SK-N-SH (cell line): ENCODE measurements around the gene PALM3. TPM values are rescaled to one million over a fixed set of nuclear protein-coding genes. Genes with fewer than 3 reads are reported as not detected.
A peak's percentile ranks its signal among the peaks of the same experiment; 100 is the strongest.
"Not testable (repeated sequence)": the region's sequence is repeated elsewhere in the genome, so short reads cannot be mapped to it uniquely, and the experiment has no call there.

ENCODE experiments used
- CTCF ChIA-PET: fragments of 300-600, 350-600 bp; formaldehyde crosslinking; extraction: SDS; loops from one replicate; lab custom pipeline; 2021; lab: Yijun Ruan, JAX
- POLR2A ChIA-PET: fragments of 350-600 bp; sonication (Branson Sonifier 250); formaldehyde crosslinking; extraction: SDS; loops from one replicate; lab custom pipeline; 2020; ENCODE audit warnings: antibody characterized with exemption, inconsistent platforms; lab: Yijun Ruan, JAX
- DNase-seq: peaks from one replicate; pipeline ENCODE4 v3.0.0; 2012
- H2AFZ ChIP-seq: fragments of 200-600 bp; sonication (generic); 2 replicates; pipeline ENCODE4 v1.8.1; 2016; ENCODE audit warnings: antibody characterized with exemption, mild to moderate bottlenecking, low read depth
- H3F3A ChIP-seq: fragments of 200-600 bp; sonication (generic); replicated peaks from 2 replicates; pipeline ENCODE3; 2016; ENCODE audit warnings: antibody characterized with exemption, mild to moderate bottlenecking; ENCODE audit not compliant: insufficient read depth
- H3K27ac ChIP-seq, 2 experiments: fragments of 200-500 bp in 1 of 2; fragments of 200-600 bp in 1 of 2; sonication (Bioruptor generic) in 1 of 2; sonication (generic), shearing (Covaris generic) in 1 of 2; 2 replicates each; pipeline versions ENCODE4 v1.5.1 to v1.6.1; 2014 to 2016; ENCODE audit warnings: low read depth in 2 of 2, inconsistent platforms in 1 of 2, low read length in 1 of 2, mild to moderate bottlenecking in 1 of 2, mixed read lengths in 1 of 2
- H3K27me3 ChIP-seq: fragments of 200-600 bp; sonication (generic), shearing (Covaris generic); 2 replicates; pipeline ENCODE4 v1.6.1; 2016; ENCODE audit warnings: mixed run types; ENCODE audit not compliant: insufficient read depth
- H3K36me3 ChIP-seq, 2 experiments: fragments of 200-500 bp in 1 of 2; fragments of 200-600 bp in 1 of 2; sonication (Bioruptor generic) in 1 of 2; sonication (generic) in 1 of 2; replicated peaks in 1 of 2; 2 replicates each; pipeline versions ENCODE3 to v1.5.1; 2014 to 2016; ENCODE audit warnings: low read length in 1 of 2, mild to moderate bottlenecking in 1 of 2; ENCODE audit not compliant: insufficient read depth in 2 of 2, control insufficient read depth in 1 of 2
- H3K4me1 ChIP-seq, 2 experiments: fragments of 200-500 bp in 1 of 2; fragments of 200-600 bp in 1 of 2; sonication (Bioruptor generic) in 1 of 2; sonication (generic), shearing (Covaris generic) in 1 of 2; 2 replicates each; pipeline versions ENCODE4 v1.5.1 to v1.6.1; 2014 to 2016; ENCODE audit warnings: low read depth in 1 of 2, low read length in 1 of 2, mixed run types in 1 of 2; ENCODE audit not compliant: insufficient read depth in 2 of 2, control insufficient read depth in 1 of 2
- H3K4me2 ChIP-seq: fragments of 200-600 bp; sonication (generic), shearing (Covaris generic); 2 replicates; pipeline ENCODE4 v1.6.1; 2017; ENCODE audit warnings: mixed run types
- H3K4me3 ChIP-seq, 2 experiments: fragments of 200-500 bp in 1 of 2; fragments of 200-600 bp in 1 of 2; sonication (Bioruptor generic) in 1 of 2; sonication (generic), shearing (Covaris generic) in 1 of 2; 2 replicates each; pipeline versions ENCODE4 v1.5.1 to v1.8.1; 2014 to 2016; ENCODE audit warnings: low read depth in 2 of 2, inconsistent platforms in 1 of 2, low read length in 1 of 2, mild to moderate bottlenecking in 1 of 2, mixed read lengths in 1 of 2, moderate library complexity in 1 of 2
- H3K79me2 ChIP-seq: fragments of 200-600 bp; sonication (generic); 2 replicates; pipeline ENCODE4 v1.8.1; 2017; ENCODE audit warnings: mild to moderate bottlenecking; ENCODE audit not compliant: insufficient read depth
- H3K9ac ChIP-seq: fragments of 200-600 bp; sonication (generic); 2 replicates; pipeline ENCODE4 v1.6.1; 2017; ENCODE audit warnings: mixed run types
- H3K9me2 ChIP-seq: fragments of 200-600 bp; sonication (generic); 2 replicates; pipeline ENCODE4 v1.6.1; 2017; ENCODE audit warnings: mixed run types
- H3K9me3 ChIP-seq: fragments of 200-600 bp; sonication (generic); 2 replicates; pipeline ENCODE4 v1.6.1; 2017; ENCODE audit warnings: mixed run types, mild to moderate bottlenecking, moderate library complexity
- H4K20me1 ChIP-seq: fragments of 200-600 bp; sonication (generic); 2 replicates; pipeline ENCODE4 v1.6.1; 2017; ENCODE audit warnings: mild to moderate bottlenecking, mixed run types; ENCODE audit not compliant: insufficient read depth
- RAD21 ChIP-seq: IDR thresholded peaks from 2 replicates; pipeline ENCODE4 v1.6.1; 2012; ENCODE audit warnings: mild to moderate bottlenecking, low read length
- REST ChIP-seq: IDR thresholded peaks from 2 replicates; pipeline ENCODE4 v1.6.1; 2012; ENCODE audit warnings: mild to moderate bottlenecking, low read depth, low read length, moderate library complexity
- SMC3 ChIP-seq: IDR thresholded peaks from 2 replicates; pipeline ENCODE4 v1.6.1; 2012; ENCODE audit warnings: low read depth, low read length, improper control_type of control experiment
- TCF12 ChIP-seq: IDR thresholded peaks from 2 replicates; pipeline ENCODE4 v1.4.0; 2012
- WGBS: methylation state at CpG from one replicate; pipeline ENCODE4 v1.1.6; 2017; ENCODE audit warnings: low lambda C conversion rate; 5-methylcytosine and 5-hydroxymethylcytosine counted together
- polyA plus RNA-seq, 3 experiments: library from polyadenylated mRNA; depleted of rRNA; stranded (reverse); fragments of >200 nt; gene quantifications; 2 replicates each; pipeline ENCODE4 v1.2.3, GENCODE V29; 2012
- TF ChIP-seq, protein P1 (sequence below): fragments of 200-600 bp; sonication (generic); IDR thresholded peaks from 2 replicates; pipeline ENCODE4 v1.6.1; 2017; ENCODE audit warnings: antibody characterized with exemption, mild to moderate bottlenecking, moderate library complexity

PALM3 gene
- polyA plus RNA-seq, 1 of the 3 experiments (the other 2 are of a cell fraction): 5.5 TPM

GRCh38 chr19:14050512-14050911 lies 11.4 kb downstream of the PALM3 start (continued):
- TF ChIP-seq SMC3: no peak
- TF ChIP-seq REST: no peak

GRCh38 chr19:14048443-14049153 lies 13.3 kb downstream of the PALM3 start:
- no peaks in the 10 kb centered on the region for H3K9me3 ChIP-seq
- H3K79me2 ChIP-seq: no peaks in the 10 kb centered on the region
- DNase-seq: peak; percentile 83
- no peaks in the 10 kb centered on the region for H3K36me3 ChIP-seq
- no peak overlapping the region for H3K4me3 ChIP-seq
- no peaks in the 10 kb centered on the region for H3K27me3 ChIP-seq
- 80% methylated on average over 8 of the region's 8 CpGs for WGBS
- H3K4me1 ChIP-seq: no peaks in the 10 kb centered on the region
- ChIA-PET POLR2A (interaction anchor here (0.7 to 1.2 kb wide), 3 partner anchors 9 to 167 kb away, joined by 3 read pairs; partner anchors contain the start of gene IL27RA), CTCF (interaction anchor here (0.6 to 4.5 kb wide), 19 partner anchors 11 to 168 kb away, joined by 3 to 34 read pairs (median 3); partner anchors contain the start of genes IL27RA and MISP3)
- no peak overlapping the region for H3K27ac ChIP-seq
- H3K9me2 ChIP-seq: no peaks in the 10 kb centered on the region
- H2AFZ ChIP-seq: no peak overlapping the region
- H3F3A ChIP-seq: no peaks in the 10 kb centered on the region
- H3K9ac ChIP-seq: no peak overlapping the region
- TF ChIP-seq, protein P1, sequence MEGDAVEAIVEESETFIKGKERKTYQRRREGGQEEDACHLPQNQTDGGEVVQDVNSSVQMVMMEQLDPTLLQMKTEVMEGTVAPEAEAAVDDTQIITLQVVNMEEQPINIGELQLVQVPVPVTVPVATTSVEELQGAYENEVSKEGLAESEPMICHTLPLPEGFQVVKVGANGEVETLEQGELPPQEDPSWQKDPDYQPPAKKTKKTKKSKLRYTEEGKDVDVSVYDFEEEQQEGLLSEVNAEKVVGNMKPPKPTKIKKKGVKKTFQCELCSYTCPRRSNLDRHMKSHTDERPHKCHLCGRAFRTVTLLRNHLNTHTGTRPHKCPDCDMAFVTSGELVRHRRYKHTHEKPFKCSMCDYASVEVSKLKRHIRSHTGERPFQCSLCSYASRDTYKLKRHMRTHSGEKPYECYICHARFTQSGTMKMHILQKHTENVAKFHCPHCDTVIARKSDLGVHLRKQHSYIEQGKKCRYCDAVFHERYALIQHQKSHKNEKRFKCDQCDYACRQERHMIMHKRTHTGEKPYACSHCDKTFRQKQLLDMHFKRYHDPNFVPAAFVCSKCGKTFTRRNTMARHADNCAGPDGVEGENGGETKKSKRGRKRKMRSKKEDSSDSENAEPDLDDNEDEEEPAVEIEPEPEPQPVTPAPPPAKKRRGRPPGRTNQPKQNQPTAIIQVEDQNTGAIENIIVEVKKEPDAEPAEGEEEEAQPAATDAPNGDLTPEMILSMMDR: peak; percentile 79
- TF ChIP-seq TCF12 (no peak), SMC3 (peak; percentile 31; the same call in 1 of the 2 replicates), RAD21 (peak; percentile 52)
- H4K20me1 ChIP-seq: no peaks in the 10 kb centered on the region
- H3K4me2 ChIP-seq: no peak overlapping the region

DNA sequence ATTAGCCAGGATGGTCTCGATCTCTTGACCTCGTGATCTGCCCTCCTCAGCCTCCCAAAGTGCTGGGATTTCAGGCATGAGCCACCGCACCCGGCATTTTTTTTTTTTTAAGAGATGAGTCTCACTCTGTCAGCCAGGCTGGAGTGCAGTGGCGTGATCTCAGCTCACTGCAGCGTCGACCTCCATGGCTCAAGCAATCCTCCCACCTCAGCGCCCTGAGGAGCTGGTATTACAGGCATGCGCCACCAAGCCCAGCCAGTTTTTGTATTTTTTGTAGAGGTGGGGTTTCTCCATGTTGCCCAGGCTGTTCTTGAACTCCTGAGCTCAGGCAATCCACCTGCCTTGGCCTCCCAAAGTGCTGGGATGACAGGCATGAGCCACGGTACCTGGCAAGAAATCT lies 14.0 kb downstream of the PALM3 start:
- ChIA-PET CTCF (interaction anchor here (0.6 to 4.5 kb wide), 19 partner anchors 11 to 1067 kb away, joined by 3 to 34 read pairs (median 3); partner anchors contain the start of genes IL27RA and MISP3), POLR2A (interaction anchor here (1.2 kb wide), 1 partner anchor 9 kb away, joined by 3 read pairs; no protein-coding TSS in a partner anchor)
- not testable (repeated sequence) for H3K9me3 ChIP-seq, H3K27me3 ChIP-seq, H3K9ac ChIP-seq, H3K36me3 ChIP-seq, H4K20me1 ChIP-seq, DNase-seq, H3K9me2 ChIP-seq, H3F3A ChIP-seq, H3K27ac ChIP-seq, H2AFZ ChIP-seq, H3K4me2 ChIP-seq, H3K79me2 ChIP-seq, H3K4me3 ChIP-seq, H3K4me1 ChIP-seq
- 97% methylated on average over 10 of the region's 10 CpGs for WGBS
